Measurements from ENCODE around the gene COPE.

The COPE gene

GRCh38 chr19:18948075-18948975 lies 29.1 kb upstream of the COPE start:
- no peaks in the 10 kb centered on the region for H3K4me1 Mint-ChIP-seq (ENCODE audit: low read depth)
- no peak for DNase-seq (ENCODE audit: low spot score)
- no peaks in the 10 kb centered on the region for H3K27me3 Mint-ChIP-seq (ENCODE audit: low read depth)
- H3K27ac Mint-ChIP-seq: no peak overlapping the region
- no peak overlapping the region for H3K4me3 Mint-ChIP-seq
- no peaks in the 10 kb centered on the region for H3K9me3 Mint-ChIP-seq
- no peaks in the 10 kb centered on the region for H3K36me3 Mint-ChIP-seq (ENCODE audit: low read depth)

- H3K4me1 Mint-ChIP-seq (ENCODE audit: low read depth): no peaks in the 10 kb centered on the region
- H3K4me3 Mint-ChIP-seq: no peak overlapping the region
- peaks cover 9% of the 10 kb centered on the region for H3K27me3 Mint-ChIP-seq (ENCODE audit: low read depth)
- no peaks in the 10 kb centered on the region for H3K36me3 Mint-ChIP-seq (ENCODE audit: low read depth)
- no peak overlapping the region for H3K27ac Mint-ChIP-seq
- H3K9me3 Mint-ChIP-seq: no peaks in the 10 kb centered on the region
- no peak for DNase-seq (ENCODE audit: low spot score)
Observed at GRCh38 chr19:18946918-18947317, 27.7 kb upstream of the COPE start.

- Mint-ChIP-seq H3K27ac (no peak overlapping the region), H3K4me1 (ENCODE audit: low read depth) (no peaks in the 10 kb centered on the region), H3K4me3 (no peak overlapping the region), H3K36me3 (ENCODE audit: low read depth) (no peaks in the 10 kb centered on the region), H3K27me3 (ENCODE audit: low read depth) (peaks cover 14% of the 10 kb centered on the region), H3K9me3 (no peaks in the 10 kb centered on the region)
- DNase-seq (ENCODE audit: low spot score): no peak
Observed at GRCh38 chr19:18946335-18946734, 27.1 kb upstream of the COPE start.

GRCh38 chr19:18945297-18945696 lies 26.1 kb upstream of the COPE start:
- Mint-ChIP-seq H3K4me1 (ENCODE audit: low read depth) (peaks cover 2% of the 10 kb centered on the region), H3K27ac (no peak overlapping the region), H3K9me3 (no peaks in the 10 kb centered on the region), H3K36me3 (ENCODE audit: low read depth) (no peaks in the 10 kb centered on the region), H3K4me3 (no peak overlapping the region), H3K27me3 (ENCODE audit: low read depth) (peaks cover 19% of the 10 kb centered on the region)
- DNase-seq (ENCODE audit: low spot score): no peak

- no peaks in the 10 kb centered on the region for H3K9me3 Mint-ChIP-seq
- no peaks in the 10 kb centered on the region for H3K36me3 Mint-ChIP-seq (ENCODE audit: low read depth)
- DNase-seq (ENCODE audit: low spot score): no peak
- H3K4me3 Mint-ChIP-seq: no peak overlapping the region
- no peak overlapping the region for H3K27ac Mint-ChIP-seq
- H3K4me1 Mint-ChIP-seq (ENCODE audit: low read depth): peaks cover 4% of the 10 kb centered on the region
- H3K27me3 Mint-ChIP-seq (ENCODE audit: low read depth): peaks cover 33% of the 10 kb centered on the region
Observed at GRCh38 chr19:18943465-18943864, 24.3 kb upstream of the COPE start.

- Mint-ChIP-seq H3K9me3 (no peaks in the 10 kb centered on the region), H3K4me3 (no peak overlapping the region), H3K36me3 (ENCODE audit: low read depth) (no peaks in the 10 kb centered on the region), H3K27ac (no peak overlapping the region), H3K27me3 (ENCODE audit: low read depth) (peaks cover 38% of the 10 kb centered on the region), H3K4me1 (ENCODE audit: low read depth) (peaks cover 4% of the 10 kb centered on the region)
- DNase-seq (ENCODE audit: low spot score): no peak
Observed at GRCh38 chr19:18942692-18943091, 23.5 kb upstream of the COPE start.

GRCh38 chr19:18941628-18942354 lies 22.6 kb upstream of the COPE start:
- H3K4me3 Mint-ChIP-seq: peak overlapping the region; percentile 49
- H3K27me3 Mint-ChIP-seq (ENCODE audit: low read depth): peaks cover 41% of the 10 kb centered on the region
- no peaks in the 10 kb centered on the region for H3K36me3 Mint-ChIP-seq (ENCODE audit: low read depth)
- H3K4me1 Mint-ChIP-seq (ENCODE audit: low read depth): peaks cover 4% of the 10 kb centered on the region
- H3K9me3 Mint-ChIP-seq: no peaks in the 10 kb centered on the region
- H3K27ac Mint-ChIP-seq: no peak overlapping the region
- DNase-seq (ENCODE audit: low spot score): no peak

GRCh38 chr19:18940769-18941627 lies 21.8 kb upstream of the COPE start, which contains the start of gene HOMER3:
Gene HOMER3, minus strand, starts transcription at chr19:18941217. Its CDS starts 2,235 bp downstream, at chr19:18938982.
- DNase-seq (ENCODE audit: low spot score): peak; percentile 68
- H3K27me3 Mint-ChIP-seq (ENCODE audit: low read depth): peaks cover 42% of the 10 kb centered on the region

GRCh38 chr19:18939922-18940768 lies 21.0 kb upstream of the COPE start:
- Mint-ChIP-seq H3K9me3 (no peaks in the 10 kb centered on the region), H3K4me1 (ENCODE audit: low read depth) (peaks cover 4% of the 10 kb centered on the region), H3K27ac (no peak overlapping the region), H3K4me3 (peak overlapping the region; percentile 76), H3K36me3 (ENCODE audit: low read depth) (no peaks in the 10 kb centered on the region), H3K27me3 (ENCODE audit: low read depth) (peaks cover 43% of the 10 kb centered on the region)
- no peak for DNase-seq (ENCODE audit: low spot score)

More at GRCh38 chr19:18940769-18941627, 21.8 kb upstream of the COPE start, which contains the start of gene HOMER3:
- H3K4me3 Mint-ChIP-seq: peak within 1 kb of the TSS; percentile 49
- H3K27ac Mint-ChIP-seq: no peak within 1 kb of the TSS
- H3K36me3 Mint-ChIP-seq (ENCODE audit: low read depth): no peaks in the 10 kb centered on the region
- peaks cover 4% of the 10 kb centered on the region for H3K4me1 Mint-ChIP-seq (ENCODE audit: low read depth)
- no peaks in the 10 kb centered on the region for H3K9me3 Mint-ChIP-seq

- DNase-seq (ENCODE audit: low spot score): no peak
- peak overlapping the region; percentile 30 for H3K4me3 Mint-ChIP-seq
- H3K36me3 Mint-ChIP-seq (ENCODE audit: low read depth): no peaks in the 10 kb centered on the region
- no peak overlapping the region for H3K27ac Mint-ChIP-seq
- H3K9me3 Mint-ChIP-seq: no peaks in the 10 kb centered on the region
- peaks cover 4% of the 10 kb centered on the region for H3K4me1 Mint-ChIP-seq (ENCODE audit: low read depth)
- peaks cover 45% of the 10 kb centered on the region for H3K27me3 Mint-ChIP-seq (ENCODE audit: low read depth)
Observed at GRCh38 chr19:18939163-18939562, 20.0 kb upstream of the COPE start.

GRCh38 chr19:18933297-18933696 lies 14.1 kb upstream of the COPE start:
- no peak overlapping the region for H3K4me3 Mint-ChIP-seq
- peaks cover 6% of the 10 kb centered on the region for H3K4me1 Mint-ChIP-seq (ENCODE audit: low read depth)
- peaks cover 20% of the 10 kb centered on the region for H3K27me3 Mint-ChIP-seq (ENCODE audit: low read depth)
- no peaks in the 10 kb centered on the region for H3K9me3 Mint-ChIP-seq
- no peaks in the 10 kb centered on the region for H3K36me3 Mint-ChIP-seq (ENCODE audit: low read depth)
- DNase-seq (ENCODE audit: low spot score): no peak
- H3K27ac Mint-ChIP-seq: no peak overlapping the region

GRCh38 chr19:18932216-18932841 lies 13.1 kb upstream of the COPE start:
- peaks cover 6% of the 10 kb centered on the region for H3K4me1 Mint-ChIP-seq (ENCODE audit: low read depth)
- no peak overlapping the region for H3K27ac Mint-ChIP-seq
- DNase-seq (ENCODE audit: low spot score): peak; percentile 65

More at GRCh38 chr19:18932216-18932841, 13.1 kb upstream of the COPE start:
- H3K36me3 Mint-ChIP-seq (ENCODE audit: low read depth): peaks cover 4% of the 10 kb centered on the region
- H3K4me3 Mint-ChIP-seq: peak overlapping the region; percentile 81
- no peaks in the 10 kb centered on the region for H3K9me3 Mint-ChIP-seq
- H3K27me3 Mint-ChIP-seq (ENCODE audit: low read depth): peaks cover 14% of the 10 kb centered on the region

Data from T-helper 2 cell treated with Interferon-gamma antibody and Interleukin-4, amounts not matched to agents 5 μg/mL and 100 μg/mL, for 36 hours (primary cell).